Endothelial cell of umbilical vein (primary cell): ENCODE results near the gene ZNF675.

Experiments
- CTCF ChIP-seq, 2 donors: IDR thresholded peaks; 1 replicate in 1 of 2; 2 replicates in 1 of 2; pipeline ENCODE4 v1.5.1; 2011; ENCODE audit warnings: low read length in 2 of 2, mild to moderate bottlenecking in 2 of 2, moderate library complexity in 2 of 2, control low read depth in 1 of 2, inconsistent platforms in 1 of 2, low read depth in 1 of 2; ENCODE audit not compliant: insufficient read depth in 1 of 2; ENCODE audit errors: extremely low read depth in 1 of 2
- EZH2 ChIP-seq: IDR thresholded peaks from 2 replicates; pipeline ENCODE4 v1.6.1; 2012; ENCODE audit warnings: borderline replicate concordance, low read depth, mild to moderate bottlenecking, moderate library complexity, low read length, inconsistent platforms; ENCODE audit not compliant: severe bottlenecking
- FOS ChIP-seq: IDR thresholded peaks from 2 replicates; pipeline ENCODE4 v1.6.1; 2011; ENCODE audit warnings: mild to moderate bottlenecking, low read length, moderate library complexity, borderline replicate concordance; ENCODE audit not compliant: insufficient read depth
- GATA2 ChIP-seq: IDR thresholded peaks from 2 replicates; pipeline ENCODE4 v1.7.0; 2011; ENCODE audit warnings: low read depth, mild to moderate bottlenecking, moderate library complexity, mixed read lengths, low read length; ENCODE audit not compliant: insufficient read length, insufficient read depth
- JUN ChIP-seq: IDR thresholded peaks from 2 replicates; pipeline ENCODE4 v1.6.1; 2011; ENCODE audit warnings: borderline replicate concordance, low read depth; ENCODE audit not compliant: insufficient read length, insufficient read depth
- MAX ChIP-seq: IDR thresholded peaks from 2 replicates; pipeline ENCODE4 v1.6.1; 2011; ENCODE audit not compliant: insufficient read depth, insufficient read length
- MYC ChIP-seq: IDR thresholded peaks from one replicate; pipeline ENCODE4 v1.6.1; 2011; ENCODE audit warnings: mild to moderate bottlenecking, low read depth, low read length
- POLR2A ChIP-seq: IDR thresholded peaks from 2 replicates; pipeline ENCODE4 v1.6.1; 2012; ENCODE audit warnings: low read depth, mild to moderate bottlenecking, control low read depth, low read length
- POLR2AphosphoS5 ChIP-seq: IDR thresholded peaks from 2 replicates; pipeline ENCODE4 v1.6.1; 2012; ENCODE audit warnings: low read depth, mild to moderate bottlenecking, control low read depth, low read length, moderate library complexity; ENCODE audit not compliant: insufficient read depth

- TF ChIP-seq CTCF (IDR thresholded peaks at IDR 0.05; ENCODE audit: extremely low read depth in 1 of 2, insufficient read depth in 1 of 2, low read depth in 1 of 2, low read length in 2 of 2) = no peak
- TF ChIP-seq EZH2 = no peak
- TF ChIP-seq POLR2A = no peak
- no peak for TF ChIP-seq POLR2AphosphoS5
- no peak for TF ChIP-seq FOS
- no peak for TF ChIP-seq GATA2
- TF ChIP-seq MYC = no peak
- TF ChIP-seq MAX = no peak
- no peak for TF ChIP-seq JUN
These were observed 13.9 kb downstream of the ZNF675 start for GRCh38 chr19:23673132-23673531.
